C4-2B (cell line): ENCODE results near the gene EFNA3.

ENCODE experiments used
- CTCF ChIP-seq: fragments of 450-650 bp; conservative IDR thresholded peaks from 2 replicates; pipeline ENCODE4 v1.5.1; 2017; ENCODE audit warnings: mild to moderate bottlenecking
- ZFX ChIP-seq: fragments of 450-650 bp; IDR thresholded peaks from 2 replicates; pipeline ENCODE4 v1.6.1; 2017

GRCh38 chr1:155052439-155053395 lies 25.9 kb upstream of the EFNA3 start:
- peak; percentile 37 for TF ChIP-seq CTCF
- no peak for TF ChIP-seq ZFX
